GM18870 (cell line): Measurements from ENCODE around the gene ASCC3.
"Not testable (repeated sequence)": the region's sequence is repeated elsewhere in the genome, so short reads cannot be mapped to it uniquely, and the experiment has no call there.

ENCODE experiments used
- ATAC-seq: cut with Tn5 transposase; IDR thresholded peaks from one replicate; pipeline ENCODE4 v1.9.1; 2021; ENCODE audit warnings: moderate library complexity; ENCODE audit not compliant: unreplicated experiment

Gene ASCC3

DNA sequence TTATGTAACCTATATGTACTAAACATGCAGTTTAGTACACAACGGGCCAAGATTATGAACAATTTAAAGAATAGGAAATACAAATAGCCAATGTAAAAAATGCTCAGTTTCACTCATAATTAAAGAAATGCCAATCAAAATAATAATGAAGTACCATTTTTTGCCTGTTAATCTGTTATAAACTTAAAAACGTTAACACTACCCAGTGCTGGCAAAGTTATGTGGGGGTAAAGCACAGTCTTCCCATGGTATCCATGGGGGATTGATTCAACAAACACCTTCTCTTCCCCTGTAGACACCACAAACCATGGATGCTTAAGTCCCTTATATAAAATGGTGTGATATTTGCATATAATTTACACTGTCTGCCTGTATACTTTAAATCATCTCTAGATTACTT, 211.1 kb downstream of the ASCC3 start:
- ATAC-seq, result no peak

DNA sequence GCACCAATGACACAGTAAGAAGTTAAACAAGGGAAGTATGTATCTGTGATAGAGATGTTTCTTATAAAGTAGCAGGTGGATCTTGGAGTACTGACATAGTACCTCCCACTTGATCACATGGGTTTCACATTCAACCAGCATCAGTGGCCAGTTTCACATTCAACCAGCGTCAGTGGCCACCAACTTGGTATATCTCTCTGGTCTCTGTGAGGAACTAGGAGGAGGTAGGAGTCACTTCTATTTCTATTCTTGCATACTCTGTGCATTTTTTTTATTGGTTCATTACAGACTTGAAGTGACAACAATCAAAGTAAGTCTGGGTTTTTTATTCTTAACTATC, 216.1 kb downstream of the ASCC3 start:
- ATAC-seq, result peak; percentile 96

DNA sequence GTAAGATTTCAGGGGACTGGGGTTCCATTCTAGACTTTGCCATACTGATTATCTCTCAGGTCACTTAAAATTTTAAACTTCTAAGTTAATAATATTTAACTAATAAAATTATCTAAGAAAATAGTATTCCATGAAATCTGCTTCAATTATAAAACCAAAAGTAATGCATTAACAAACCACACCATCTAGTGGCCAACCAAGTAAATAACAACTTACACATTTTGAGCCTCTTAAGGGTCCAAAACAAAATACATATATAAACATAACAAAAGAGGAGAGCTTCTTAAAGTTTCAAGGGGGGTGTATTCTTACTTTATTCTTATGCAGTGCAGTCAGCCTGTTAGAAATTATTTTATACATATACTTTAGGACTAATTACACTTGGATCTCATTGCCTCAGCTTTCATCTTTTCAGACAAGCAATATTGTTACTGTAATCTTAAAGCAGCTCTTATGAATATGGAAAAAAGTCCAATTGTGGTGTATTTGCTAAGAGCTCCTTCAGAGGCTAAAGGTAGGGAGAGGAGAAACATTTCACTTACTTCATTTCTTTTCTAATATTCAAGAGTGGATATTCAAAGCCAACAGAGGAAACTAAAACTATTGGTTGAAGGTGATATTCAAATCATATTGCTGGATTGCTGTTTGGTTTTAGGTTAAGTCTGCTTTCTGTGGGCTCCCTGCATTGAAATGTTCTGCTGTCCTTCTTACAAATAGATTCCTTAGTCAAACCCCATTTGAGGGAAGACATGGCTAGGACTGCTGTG, 216.7 kb downstream of the ASCC3 start:
- peak; percentile 27 for ATAC-seq

DNA sequence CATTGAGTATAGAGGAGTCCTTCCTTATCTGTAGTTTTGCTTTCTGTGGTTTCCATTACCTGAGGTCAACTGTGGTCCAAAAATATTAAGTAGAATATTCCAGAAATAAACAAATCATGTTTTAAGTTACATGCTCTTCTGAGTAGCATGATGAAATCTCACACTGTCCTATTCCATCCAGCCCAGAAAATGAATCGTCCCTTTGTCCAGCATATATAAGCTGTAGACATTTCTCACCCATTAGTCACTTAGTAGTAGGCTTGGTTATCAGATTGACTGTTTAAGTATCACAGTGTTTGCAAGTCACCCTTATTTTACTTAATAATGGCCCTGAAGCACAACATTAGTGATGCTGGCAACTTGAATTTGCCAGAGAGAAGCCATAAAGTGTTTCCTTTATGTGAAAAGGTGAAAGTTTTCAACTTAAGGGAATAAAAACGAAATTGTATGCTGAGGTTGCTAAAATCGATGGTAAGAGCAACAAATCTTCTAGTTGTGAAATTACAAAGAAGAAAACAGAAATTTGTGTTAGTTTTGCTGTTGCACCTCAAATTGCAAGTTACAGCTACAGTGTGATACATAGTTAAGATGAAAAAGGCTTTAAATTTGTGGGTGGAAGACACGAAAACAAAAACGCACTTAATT, 217.8 kb downstream of the ASCC3 start:
- no peak for ATAC-seq

DNA sequence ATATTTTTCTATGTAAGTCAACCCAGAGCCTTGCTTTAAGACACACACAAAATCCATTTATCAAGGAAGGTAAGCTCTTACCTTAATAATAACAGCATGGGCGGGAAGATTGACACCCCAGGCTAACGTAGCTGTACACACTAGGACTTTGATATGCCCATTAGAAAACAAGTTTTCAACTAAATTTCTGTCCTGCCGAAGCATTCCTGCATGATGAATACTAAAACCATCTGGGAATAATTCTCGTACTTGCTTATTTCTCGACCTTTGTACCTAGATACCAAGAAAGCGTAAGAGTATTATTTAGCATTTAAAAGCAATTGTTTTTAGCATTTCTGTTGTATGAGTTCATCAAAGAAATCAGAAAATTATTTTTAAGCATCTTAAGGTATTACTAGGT, 218.9 kb downstream of the ASCC3 start:
- no peak for ATAC-seq

DNA sequence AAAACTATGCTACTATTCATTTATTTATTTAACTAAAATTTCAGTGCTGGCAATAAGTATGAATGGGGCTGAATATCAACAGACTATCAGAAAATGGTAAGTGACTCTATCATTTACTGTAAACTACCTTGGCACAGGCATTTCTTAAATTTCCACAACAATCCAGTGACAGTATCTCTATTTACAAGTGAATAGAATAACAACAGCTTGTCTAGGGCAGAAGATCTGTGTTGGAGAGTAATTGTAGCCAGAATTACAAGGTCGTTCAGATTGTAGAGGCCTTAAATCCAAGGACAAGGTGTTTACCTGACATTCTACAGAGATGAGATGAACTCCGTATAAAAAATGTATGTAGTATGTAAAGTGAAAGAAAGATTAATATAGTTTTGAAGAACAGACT, 222.6 kb downstream of the ASCC3 start:
- ATAC-seq, result no peak

DNA sequence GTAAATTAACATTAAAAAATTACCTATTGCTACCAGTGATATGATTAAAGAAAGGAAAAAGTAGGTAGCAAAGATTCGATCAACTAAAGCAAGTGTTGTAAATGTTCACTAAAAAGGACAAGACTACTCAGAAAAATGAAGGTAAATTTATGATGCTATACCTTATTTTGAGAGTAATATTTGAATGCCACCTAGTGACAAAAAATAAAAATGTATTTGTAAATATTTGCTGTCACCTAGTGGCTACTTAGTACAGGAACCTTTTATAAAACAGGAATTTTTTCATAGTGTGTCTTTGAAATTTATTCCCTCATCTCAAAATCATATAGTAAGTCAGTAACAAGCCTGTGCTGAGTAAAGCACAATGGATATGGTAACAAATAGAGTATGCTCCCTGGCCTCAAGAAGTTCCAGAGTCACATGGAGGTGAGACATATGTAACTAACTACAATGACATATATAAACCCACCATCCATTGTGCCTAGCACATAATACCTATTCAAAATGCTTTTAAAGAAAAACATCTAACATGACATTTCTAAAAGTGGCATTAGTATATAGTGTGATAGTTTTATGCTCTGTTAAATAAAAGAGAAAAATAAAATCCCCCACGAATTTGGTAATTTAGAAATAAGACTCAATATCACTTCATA, 223.3 kb downstream of the ASCC3 start:
- peak; percentile 60 for ATAC-seq

DNA sequence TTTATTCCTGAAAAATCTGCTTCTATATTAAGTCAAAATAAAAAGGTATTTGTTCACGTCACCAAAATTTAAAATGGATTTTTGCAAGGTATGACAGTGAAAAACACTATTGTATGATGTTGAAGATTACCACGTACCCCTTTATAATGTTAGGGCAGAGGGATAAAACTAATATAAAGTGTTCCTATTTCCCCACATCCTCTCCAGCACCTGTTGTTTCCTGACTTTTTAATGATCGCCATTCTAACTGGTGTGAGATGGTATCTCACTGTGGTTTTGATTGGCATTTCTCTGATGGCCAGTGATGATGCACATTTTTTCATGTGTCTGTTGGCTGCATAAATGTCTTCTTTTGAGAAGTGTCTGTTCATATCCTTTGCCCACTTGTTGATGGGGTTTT, 240.0 kb downstream of the ASCC3 start:
- not testable (repeated sequence) for ATAC-seq

DNA sequence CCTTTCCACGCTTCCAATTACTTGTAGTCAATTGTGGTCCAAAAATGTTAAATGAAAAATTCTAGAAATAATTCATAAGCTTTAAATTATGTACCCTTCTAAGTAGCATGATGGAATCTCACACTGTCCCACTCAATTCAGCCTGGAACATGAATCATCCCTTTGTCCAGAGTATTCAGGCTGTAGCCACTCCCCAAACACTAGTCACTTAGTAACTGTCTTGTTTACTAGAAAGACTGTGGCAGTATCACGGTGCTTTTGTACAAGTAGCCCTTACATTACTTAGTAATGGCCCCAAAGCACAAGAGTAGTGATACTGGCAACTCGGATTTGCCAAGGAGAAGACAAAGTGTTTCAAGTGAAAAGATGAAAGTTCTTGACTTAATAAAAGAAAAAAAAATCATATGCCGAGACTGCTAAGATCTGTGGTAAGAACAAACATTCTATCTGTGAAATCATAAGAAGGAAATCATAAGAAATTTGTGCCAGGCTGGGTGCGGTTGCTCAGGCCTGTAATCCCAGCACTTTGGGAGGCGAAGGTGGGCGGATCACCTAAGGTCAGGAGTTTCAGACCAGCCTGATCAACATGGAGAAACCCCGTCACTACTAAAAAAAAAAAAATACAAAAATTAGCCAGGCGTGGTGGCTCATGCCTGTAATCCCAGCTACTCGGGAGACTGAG, 247.9 kb downstream of the ASCC3 start:
- ATAC-seq, result no peak

DNA sequence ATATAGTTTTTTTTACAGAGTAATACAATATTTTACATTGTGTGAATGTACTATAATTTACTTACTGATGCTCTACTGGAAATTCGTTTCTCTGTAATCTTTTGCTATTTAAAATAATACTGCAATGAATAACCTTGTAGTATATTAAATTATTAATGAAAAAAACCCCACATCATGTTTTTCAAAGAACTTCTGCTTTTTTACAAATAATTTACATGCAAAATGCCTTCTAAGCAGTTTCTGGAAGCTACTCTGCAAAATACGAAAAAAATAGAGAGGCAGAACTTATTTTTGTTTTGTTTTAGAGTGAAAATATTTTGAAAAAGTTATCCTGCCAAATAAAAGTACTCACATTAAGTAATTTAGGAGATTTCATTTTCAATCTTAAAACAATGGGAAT, 250.6 kb downstream of the ASCC3 start:
- no peak for ATAC-seq

DNA sequence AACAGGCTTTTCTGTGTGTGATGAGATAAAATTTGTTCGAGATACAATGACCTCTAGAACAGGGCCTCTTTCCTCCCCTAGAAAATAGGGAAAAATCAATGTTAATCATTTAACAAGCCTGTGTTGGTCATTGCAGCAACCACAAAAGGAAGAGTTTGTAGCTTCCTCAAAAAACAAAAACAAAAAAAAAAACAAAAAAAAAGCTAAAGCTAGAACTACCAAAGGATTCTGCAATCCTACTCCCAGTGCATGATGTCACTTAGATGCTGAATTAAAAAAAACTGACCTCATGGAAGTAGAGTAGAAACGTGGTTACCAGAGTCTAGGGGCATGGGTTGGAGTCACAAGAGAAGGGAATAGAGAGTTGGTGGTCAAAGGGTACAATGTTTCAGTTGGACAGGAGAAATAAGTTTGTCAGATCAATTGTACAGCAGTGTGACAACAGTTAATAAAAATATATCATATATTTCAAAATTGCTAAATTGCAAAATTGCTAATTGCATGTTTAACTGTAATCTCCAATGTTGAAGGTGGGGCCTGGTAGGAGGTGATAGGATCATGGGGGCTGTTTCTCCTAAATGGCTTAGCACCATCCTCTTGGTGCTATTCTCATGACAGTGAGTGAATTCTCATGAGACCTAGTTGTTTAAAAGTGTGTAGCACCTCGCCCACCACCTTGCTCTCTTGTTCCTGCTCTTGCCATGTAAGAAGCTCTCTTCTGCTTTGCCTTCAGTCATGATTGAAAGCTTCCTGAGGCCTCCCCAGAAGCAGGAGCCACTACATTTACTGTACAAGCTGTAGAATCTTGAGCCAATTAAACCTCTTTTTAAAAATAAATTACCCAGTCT, 253.0 kb downstream of the ASCC3 start:
- no peak for ATAC-seq

DNA sequence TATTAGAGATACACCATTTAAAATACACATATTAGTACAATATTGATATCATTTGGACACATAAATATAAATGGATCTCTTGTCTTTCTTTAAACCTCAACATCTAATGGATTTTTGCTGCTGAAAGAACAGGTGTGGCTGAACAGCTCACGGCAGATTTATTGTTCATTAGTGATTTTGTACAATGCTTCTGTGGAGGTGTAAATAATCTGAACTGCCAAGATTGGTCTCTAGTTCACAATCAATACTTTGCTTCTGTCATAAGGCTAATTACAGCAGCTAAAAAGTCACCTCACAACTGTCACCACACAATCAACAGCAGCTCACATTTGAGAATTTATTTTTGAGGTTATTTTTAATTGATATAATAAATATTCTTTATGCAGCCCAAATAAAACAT, 254.4 kb downstream of the ASCC3 start:
- ATAC-seq, result no peak

DNA sequence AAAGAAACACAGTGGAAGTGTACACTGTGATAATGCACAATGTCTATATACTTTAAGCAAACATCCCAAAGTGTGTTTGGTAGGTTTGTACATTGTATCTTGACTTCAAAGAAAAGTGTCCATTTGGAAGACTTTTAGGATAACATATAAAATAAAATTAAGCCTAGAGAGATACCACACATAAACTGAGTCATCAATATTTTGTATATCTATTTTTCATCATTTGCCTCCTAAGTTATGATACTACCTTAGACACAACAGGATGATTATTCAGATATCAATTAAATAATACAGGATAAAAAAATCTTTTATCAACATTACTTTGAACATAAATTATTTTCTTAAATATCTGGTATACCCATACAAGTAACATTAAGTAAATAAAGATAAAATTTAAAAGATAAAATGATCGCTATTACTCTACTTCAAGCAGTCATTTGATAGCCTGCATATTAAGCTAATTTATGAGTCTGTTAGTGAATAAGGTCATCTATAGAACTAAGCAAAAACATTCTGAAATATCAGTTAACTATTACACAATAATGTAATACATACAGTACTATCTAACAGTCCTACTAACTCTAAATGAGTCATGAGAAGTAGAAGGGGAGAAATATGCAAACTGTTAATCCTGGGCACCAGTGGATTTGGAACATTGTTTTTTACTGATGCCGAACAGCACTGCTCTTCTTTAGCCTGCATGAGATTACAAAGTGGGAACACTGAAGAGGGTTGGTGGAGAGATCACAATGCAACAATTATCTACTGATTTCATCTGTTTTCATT, 258.0 kb downstream of the ASCC3 start:
- no peak for ATAC-seq

DNA sequence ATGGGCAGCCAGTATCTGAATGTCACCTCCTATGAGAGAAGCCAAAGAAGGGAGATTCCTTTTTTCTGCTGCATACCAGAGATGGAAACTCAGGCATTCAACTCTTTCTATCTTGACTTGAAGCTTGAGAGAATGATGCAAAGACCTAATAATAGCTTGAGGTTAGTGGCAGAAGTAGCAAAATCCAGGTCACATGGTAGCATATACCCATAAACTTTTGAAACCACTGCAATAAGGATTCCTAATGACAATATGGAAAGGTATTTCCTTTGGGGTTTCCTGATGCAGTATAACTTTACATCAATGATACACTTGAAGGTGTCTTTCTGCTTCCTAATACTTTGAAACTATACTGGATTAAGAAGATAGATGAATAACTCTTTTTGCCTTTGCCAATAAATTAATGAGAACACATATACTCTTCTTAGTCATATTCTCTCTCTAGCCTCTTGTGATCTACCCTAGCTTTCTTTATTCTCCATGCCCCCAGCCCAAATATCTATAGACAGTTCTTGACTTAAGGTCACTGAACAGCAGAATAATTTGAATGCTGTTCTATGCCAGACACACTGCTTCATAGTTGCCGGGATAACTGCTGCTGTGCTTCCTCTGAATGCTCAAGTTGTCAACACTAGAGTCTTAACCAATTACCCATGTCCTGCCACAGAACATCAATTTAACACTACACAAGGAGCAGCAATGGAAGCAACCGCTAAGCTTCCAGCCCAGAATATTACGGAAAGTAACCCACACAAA, 260.9 kb downstream of the ASCC3 start:
- ATAC-seq, result no peak

DNA sequence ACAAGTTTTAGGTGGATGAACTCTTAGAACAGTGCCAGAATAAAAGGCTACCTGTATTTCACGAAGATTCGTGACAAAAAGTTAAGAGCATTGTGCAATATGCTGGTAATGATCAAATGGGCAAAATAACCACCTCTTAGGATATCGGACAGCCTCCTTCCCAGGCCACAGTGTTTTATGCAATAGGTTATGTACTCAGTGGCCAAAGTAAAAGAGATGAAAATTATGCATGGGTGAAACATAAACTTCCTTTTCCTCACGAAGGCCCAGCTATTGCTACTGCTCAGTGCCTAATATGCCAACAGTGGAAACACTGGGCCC, 262.8 kb downstream of the ASCC3 start:
- ATAC-seq, result no peak

DNA sequence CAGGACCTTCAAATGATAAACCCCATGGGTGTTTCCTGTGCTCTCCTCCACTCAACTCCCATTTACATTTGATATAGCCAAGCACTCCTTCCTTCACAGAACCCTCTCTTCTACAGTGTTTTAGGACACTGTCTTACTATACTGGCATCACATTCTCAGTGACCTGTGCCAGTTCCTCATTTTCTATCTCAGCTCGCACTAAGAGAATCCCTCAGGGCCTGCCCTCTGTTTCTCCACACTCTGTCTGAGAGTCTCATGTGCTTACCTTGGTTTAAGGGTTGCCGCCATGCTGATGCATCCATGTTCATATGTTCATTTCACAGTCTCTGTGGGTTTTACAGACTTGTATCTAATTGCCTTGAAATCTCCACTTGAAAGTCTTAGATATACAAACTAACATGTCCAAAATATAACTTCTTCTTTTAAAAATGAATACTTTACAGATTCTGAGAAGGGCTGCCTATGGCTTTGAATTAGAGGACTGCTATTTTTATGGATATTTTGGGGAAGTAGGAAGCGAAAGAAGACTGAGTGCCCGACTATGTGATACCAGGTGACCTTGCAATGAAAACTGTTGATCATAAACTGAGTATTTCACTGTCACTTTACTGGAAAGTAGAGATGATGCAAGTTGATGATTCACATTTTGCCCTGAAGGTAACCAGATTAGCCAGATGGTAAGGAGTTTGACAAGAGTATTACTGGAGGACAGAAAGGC, 263.3 kb downstream of the ASCC3 start:
- peak; percentile 65 for ATAC-seq

DNA sequence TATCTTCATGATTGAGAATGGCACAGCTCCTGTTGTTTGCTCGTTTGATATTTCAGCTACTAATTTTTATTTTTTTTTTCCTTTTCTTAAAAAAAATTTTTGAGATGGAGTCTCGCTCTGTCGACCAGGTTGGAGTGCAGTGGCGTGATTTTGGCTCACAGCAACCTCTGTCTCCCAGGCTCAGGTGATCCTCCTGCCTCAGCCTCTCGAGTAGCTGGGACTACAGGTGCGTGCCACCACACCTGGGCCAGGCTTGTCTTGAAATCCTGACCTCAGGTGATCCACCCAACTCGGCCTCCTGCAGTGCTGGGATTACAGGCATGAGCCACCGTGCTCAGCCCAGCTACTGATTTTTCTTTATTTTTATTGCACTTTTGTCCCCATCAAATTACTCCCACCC, 266.2 kb downstream of the ASCC3 start:
- no peak for ATAC-seq

DNA sequence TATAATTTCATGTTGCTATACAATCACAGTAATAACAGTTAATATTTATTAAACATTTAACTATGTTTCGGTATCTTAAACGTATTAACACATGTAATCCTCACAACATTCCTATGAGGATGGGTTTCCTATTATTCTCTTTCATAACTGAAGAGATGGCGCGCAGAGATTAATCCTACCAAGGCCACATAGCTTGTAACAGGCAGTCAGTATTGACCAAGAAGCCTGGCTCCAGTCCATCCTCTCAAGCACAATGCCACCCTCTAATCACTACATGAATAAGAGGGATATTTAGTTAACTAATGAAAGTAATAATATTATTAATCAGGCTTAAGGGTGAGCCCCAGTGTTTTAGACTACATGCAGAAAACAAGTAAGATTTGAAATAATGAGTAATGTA, 266.7 kb downstream of the ASCC3 start:
- no peak for ATAC-seq

DNA sequence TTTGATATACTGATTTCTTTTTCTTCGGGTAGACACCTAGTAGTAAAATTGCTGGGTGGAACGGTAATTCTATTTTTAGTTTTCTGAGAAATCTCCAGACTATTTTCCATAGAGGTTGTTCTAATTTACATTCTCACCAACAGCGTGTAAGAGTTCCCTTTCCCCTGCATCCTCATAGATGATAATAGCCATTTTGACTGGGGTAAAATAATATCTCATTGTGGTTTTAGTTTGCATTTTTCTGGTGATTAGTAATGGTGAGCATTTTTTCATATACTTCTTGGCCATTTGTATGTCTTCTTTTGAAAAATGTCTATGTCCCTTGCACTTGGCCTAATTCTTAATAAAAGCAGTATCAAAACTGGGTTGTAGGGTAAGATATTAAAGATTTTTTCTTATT, 267.5 kb downstream of the ASCC3 start:
- ATAC-seq, result no peak
